ENCODE data around the gene SHQ1. TPM values are rescaled to one million over a fixed set of nuclear protein-coding genes. Genes with fewer than 3 reads are reported as not detected.

Gene SHQ1
- total RNA-seq, 1 experiment from 2014 or later: 32.5 TPM

DNA sequence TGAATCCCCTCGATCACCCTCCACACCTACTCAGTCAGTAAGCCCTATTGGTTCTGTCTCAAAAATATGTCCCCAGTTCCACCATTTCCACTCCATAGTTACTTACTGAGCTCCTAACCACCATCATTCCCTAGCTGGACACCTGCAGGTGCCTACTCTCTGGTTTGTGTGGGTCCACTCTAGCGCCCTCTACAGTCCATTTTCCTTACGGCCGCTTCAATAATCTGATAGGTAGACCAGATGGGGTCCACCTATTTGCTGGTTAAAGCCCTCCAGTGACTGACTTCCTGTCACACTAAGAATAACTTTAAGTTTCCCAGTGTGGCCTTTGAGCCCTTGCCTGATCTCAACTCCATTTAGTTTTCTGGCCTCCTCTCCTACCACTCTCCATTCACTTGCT is 44.6 kb upstream of the SHQ1 start:
- Histone ChIP-seq H2BK5ac (ENCODE audit: insufficient read length, low read length) (no peak overlapping the region), H3K27ac (ENCODE audit: insufficient read length, low read depth, low read length) (no peak overlapping the region), H3K79me1 (ENCODE audit: insufficient read depth, low read depth, low read length, poor library complexity, severe bottlenecking) (no peaks in the 10 kb centered on the region), H3K23me2 (ENCODE audit: insufficient read length, low read depth, low read length, poor library complexity, severe bottlenecking) (peaks cover 6% of the 10 kb centered on the region), H4K20me1 (ENCODE audit: control insufficient read depth, insufficient read depth, insufficient read length) (no peaks in the 10 kb centered on the region), H3K4ac (ENCODE audit: low read depth, low read length) (no peak overlapping the region), H3K18ac (ENCODE audit: insufficient read length, low read depth, low read length) (no peak overlapping the region), H3K23ac (ENCODE audit: insufficient read length, low read depth, low read length) (no peak overlapping the region), H2BK120ac (ENCODE audit: low read depth, low read length, poor library complexity, severe bottlenecking) (no peak overlapping the region), H2BK12ac (ENCODE audit: insufficient read length, low read depth, low read length) (no peak overlapping the region), H3K56ac (ENCODE audit: insufficient read length, low read depth, low read length) (no peak overlapping the region), H3K4me2 (ENCODE audit: insufficient read depth, insufficient read length, low read length) (no peak overlapping the region), H2AK5ac (ENCODE audit: insufficient read length, low read length) (no peak overlapping the region), H2AFZ (ENCODE audit: low read length) (no peak overlapping the region), H3K9me3 (ENCODE audit: control insufficient read depth, low read depth, low read length) (no peaks in the 10 kb centered on the region), H4K91ac (ENCODE audit: insufficient read length, low read depth, low read length) (no peak overlapping the region), H4K5ac (ENCODE audit: insufficient read length, low read depth, low read length) (no peak overlapping the region), H3K14ac (ENCODE audit: insufficient read depth, low read length) (no peak overlapping the region), H3K27me3 (ENCODE audit: insufficient read depth, low read length) (peaks cover 4% of the 10 kb centered on the region; the same call in 1 of the 2 replicates), H2BK15ac (ENCODE audit: low read depth, low read length) (no peak overlapping the region), H2BK20ac (ENCODE audit: low read depth, low read length, poor library complexity, severe bottlenecking) (no peak overlapping the region), H3K4me1 (ENCODE audit: insufficient read depth, low read length) (peaks cover 4% of the 10 kb centered on the region; the same call in 1 of the 2 replicates), H3T11ph (ENCODE audit: low read length) (no peak overlapping the region), H3K9ac (ENCODE audit: extremely low read depth, insufficient read length, low read length) (no peak overlapping the region), H4K8ac (replicated peaks; ENCODE audit: insufficient read length, low read depth, low read length) (no peak overlapping the region), H3K79me2 (ENCODE audit: insufficient read depth, low read length) (no peaks in the 10 kb centered on the region)
- peaks cover 15 to 23% of the 10 kb centered on the region in 2 experiments for H3K4me1 Mint-ChIP-seq
- H3K36me3 Mint-ChIP-seq (ENCODE audit: insufficient read depth in 1 of 3, low read depth in 3 of 3): no peaks in the 10 kb centered on the region
- H3K9me3 Mint-ChIP-seq: no peaks in the 10 kb centered on the region
- peaks cover 53% of the 10 kb centered on the region for H3K27me3 Mint-ChIP-seq (ENCODE audit: low read depth)
- TF ChIP-seq, protein P1, sequence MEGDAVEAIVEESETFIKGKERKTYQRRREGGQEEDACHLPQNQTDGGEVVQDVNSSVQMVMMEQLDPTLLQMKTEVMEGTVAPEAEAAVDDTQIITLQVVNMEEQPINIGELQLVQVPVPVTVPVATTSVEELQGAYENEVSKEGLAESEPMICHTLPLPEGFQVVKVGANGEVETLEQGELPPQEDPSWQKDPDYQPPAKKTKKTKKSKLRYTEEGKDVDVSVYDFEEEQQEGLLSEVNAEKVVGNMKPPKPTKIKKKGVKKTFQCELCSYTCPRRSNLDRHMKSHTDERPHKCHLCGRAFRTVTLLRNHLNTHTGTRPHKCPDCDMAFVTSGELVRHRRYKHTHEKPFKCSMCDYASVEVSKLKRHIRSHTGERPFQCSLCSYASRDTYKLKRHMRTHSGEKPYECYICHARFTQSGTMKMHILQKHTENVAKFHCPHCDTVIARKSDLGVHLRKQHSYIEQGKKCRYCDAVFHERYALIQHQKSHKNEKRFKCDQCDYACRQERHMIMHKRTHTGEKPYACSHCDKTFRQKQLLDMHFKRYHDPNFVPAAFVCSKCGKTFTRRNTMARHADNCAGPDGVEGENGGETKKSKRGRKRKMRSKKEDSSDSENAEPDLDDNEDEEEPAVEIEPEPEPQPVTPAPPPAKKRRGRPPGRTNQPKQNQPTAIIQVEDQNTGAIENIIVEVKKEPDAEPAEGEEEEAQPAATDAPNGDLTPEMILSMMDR (conservative IDR thresholded peaks at IDR 0.05): peak; percentile 89
- no CpG with 5 or more reads among the region's 4 CpGs for WGBS (ENCODE audit: extremely low coverage, insufficient read length, low lambda C conversion rate)
- H3K4me3 Mint-ChIP-seq: peak overlapping the region in 1 of 2 experiments; percentile 22; a peak in 1 of 5 replicates
- DNase-seq: peak; percentile 77
- no peak overlapping the region for H3K27ac Mint-ChIP-seq
